Islet of Langerhans (tissue), 1 donor: ENCODE data around the gene LILRB2.
"Not testable (repeated sequence)": the region's sequence is repeated elsewhere in the genome, so short reads cannot be mapped to it uniquely, and the experiment has no call there.

Source experiments
- FAIRE-seq: peaks from one replicate; lab custom pipeline; 2011; peaks lifted over from hg19 to GRCh38; lab: Jason Lieb, UNC

The LILRB2 gene

DNA sequence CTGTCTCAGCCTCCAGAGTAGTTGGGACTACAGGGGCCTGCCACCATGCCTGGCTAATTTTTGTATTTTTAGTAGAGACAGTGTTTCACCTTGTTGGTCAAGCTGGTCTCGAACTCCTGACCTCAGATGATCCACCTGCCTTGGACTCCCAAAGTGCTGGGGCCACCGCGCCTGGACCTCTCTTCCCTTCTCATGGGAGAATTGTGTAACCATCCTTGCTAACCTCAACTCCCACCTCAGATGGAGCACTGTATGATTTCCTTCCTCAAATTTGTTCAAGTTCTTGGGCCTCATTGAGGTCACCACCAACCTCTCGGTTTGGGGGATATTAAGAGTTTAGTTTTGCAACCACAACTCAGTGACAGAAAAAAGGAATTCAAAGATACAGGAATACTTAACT is 21.3 kb upstream of the LILRB2 start:
- no peak for FAIRE-seq

DNA sequence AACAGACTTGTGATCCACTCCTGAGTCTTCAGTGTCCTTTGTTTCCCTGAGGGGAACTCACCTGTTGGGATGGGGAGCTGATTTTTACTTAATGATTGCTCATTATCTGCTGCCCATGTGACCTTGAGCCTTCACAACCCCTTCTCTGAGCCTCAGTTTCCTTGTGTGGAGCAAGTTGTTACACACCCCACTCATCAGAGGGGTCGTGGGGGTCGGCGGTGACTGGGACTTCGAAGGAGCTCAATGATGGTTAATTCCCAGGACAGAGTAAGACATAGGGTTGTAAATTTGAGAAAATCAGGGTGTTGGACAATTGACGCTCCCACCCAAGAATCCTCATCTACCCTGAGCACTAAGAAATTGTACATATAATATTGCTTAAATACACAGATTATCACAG is 18.6 kb upstream of the LILRB2 start:
- no peak for FAIRE-seq

DNA sequence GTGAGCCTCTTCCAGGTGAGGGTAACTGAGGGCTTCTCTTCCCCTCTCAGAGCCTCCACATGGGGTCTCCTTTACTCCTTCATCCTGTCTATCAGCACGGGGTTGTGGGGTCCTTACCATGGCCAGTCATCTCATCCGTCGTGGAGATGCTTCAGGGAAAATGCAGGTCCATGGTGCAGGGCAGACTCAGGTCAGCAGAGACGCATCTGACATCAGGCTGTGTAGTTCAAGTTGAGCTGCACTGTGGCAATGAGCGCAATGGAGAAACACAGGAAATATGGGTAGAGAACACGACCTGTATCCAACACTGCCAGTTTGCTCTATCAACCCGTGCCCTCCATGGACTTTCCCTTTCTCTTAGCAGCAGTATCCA is 18.2 kb upstream of the LILRB2 start:
- no peak for FAIRE-seq

DNA sequence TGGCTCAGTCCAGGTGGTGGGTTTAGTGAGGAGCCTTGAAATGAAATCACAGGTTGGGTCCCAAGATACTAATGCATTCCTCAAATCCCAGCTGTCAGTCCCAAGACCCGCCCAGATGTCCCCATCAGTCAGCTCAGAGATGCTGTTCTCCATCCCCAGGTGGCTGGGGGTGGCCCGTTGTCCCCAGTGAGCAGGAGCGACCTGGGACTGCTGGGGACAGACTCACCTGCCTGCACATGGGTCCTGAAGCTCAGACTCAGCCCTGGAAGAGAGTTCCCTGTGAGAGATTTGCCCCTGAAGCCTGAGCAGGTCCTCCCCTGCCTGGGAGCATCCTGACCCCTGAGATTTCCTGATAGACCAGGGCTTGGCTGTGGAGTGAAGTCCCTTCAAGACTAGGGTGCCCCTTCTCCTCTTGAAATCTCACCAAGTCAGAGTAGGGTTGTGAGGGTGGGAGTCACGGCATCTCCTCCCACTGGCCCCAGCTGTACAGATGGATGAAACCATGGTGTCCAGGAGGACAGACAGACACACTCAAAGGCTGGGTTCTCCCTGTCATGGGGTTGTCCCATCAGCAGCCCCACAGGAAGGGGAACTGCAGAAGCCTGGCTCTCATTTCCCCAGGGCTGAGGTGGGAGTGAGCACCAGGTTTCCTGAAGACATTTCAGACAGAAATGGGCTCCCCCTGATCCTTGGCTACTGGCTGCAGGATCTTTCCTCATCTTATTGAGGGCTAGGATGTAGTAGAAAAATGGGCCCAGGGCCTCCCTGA is 17.6 kb upstream of the LILRB2 start:
- FAIRE-seq, result no peak

DNA sequence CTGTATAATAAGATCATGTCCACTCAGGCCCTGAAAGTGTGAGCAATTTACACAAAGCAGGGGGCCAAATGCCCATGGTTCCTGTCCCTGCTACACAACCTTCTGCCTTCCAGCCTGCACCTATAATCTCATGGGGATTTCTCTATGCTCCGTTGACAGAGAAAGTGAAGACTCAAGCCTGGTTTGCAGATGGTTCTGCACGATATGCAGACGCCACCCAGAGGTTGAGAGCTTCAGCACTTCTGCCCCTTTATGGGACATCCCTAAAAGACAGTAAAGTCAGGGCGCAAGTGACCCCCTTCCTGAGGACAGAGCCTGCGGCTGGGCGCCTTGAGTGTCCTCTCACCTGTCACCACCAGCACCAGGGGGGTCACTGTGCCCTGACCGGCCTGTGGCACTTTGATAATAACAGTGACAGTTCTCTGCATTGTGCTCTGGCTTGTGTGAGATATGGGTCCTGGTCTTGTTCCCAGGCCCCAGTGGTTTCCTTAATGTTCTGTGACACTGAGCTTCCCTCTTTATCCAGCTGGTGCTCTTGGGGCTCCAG is 16.9 kb upstream of the LILRB2 start:
- FAIRE-seq, result no peak

DNA sequence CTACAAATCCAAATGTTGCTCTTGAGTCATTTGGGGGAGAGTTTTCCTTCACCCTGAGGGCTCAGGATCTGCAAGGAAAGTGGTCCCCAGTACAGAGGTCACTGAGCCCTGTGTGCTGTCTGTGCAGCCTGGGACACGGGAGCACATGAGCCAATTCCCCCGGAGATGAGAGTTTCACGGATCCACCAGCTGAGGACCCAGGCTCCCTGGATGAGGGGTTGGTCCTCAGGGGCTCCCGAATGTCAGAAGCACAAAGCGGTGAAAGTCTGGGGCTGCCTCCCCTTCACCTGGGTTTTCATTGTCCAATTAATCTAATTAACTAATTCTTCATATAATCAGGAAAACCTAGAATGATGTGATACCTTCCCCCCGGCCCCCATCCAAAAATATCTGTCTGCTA is 13.6 kb upstream of the LILRB2 start:
- FAIRE-seq, result no peak

DNA sequence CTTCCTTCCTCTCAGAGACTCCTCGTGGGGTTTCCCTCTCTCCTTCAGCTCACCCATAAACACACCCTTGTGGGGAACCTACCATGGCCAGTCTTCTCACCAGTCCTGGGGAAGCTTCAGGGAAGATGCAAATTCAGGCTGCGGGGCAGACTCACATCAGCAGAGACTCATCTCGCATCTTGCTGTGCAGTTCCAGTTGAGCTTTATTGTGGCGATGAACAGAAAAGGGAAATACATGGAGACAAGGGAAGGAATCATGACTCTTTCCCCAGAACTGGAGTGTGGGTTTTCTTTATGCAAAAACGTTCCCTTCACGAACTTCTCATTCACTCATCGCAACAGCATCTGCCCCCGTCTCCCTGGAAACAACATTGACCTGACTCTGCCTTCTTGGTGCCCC is 8.2 kb upstream of the LILRB2 start:
- FAIRE-seq, result not testable (repeated sequence)

DNA sequence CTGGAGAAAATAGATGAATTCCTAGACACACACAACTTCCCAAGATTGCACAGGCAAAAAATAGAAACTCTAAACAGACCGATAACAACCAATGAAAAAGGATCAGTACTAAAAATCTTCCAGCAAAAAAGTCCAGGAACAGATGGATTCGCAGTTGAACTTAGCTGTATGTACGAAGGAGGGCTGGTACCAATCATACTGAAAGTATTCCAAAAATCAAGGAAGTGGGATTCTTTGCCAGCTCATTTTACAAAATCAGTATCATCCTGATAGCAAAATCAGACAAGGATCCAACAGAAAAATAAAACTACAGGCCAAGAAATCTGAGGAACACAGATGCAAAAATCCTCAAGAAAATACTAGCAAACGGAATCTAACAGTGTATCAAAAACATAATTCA is 6.5 kb upstream of the LILRB2 start:
- no peak for FAIRE-seq

DNA sequence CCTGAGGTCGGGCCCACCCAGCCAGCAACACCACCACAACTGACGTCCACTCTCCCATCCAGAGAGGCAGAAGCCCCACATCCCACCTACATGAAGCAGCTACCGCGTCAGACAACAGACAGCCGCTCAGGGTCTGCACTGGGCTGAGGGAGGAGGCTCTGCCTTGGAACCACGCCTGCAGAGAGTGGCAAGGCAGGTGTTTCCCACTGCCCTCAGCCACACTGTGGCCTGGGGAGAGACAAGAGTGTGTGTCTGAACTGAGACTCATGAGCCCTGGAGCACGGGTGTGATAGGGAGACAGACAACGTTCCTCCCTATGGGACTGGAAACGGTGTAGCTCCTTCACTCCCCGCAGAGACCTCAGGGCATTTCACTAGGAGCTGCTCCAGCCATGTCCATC is 5.4 kb upstream of the LILRB2 start:
- not testable (repeated sequence) for FAIRE-seq

DNA sequence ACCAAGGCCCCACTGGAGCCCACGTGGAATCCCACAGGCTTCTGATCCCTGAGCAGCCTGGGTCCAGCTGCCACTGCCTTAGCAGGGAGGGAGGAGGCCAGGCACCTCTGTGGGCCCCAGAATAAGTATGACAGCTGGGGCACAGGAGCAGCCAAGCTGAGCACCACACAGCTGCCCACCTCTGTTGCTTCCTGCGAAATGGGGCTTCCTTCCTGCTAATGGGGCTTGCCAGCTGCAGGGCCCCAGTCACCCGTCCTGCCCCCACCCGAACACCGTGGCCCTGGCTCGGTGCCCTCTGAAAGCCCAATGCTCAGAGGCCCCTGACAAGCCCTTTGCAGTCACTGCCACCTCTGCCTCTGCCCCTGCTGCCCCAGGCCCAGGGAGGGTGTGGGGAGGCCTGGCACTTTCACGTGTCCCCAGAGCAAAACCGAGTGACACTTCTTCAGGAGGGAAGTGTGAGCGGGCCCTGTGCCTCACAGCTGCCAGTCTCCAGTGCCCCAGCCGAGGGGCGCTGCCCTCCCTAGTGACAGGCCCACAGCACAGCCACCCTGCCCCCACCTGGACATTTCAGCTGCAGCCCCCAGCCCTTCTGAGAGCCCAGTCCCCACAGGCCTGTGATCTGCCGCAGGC is 4.6 kb upstream of the LILRB2 start:
- not testable (repeated sequence) for FAIRE-seq

DNA sequence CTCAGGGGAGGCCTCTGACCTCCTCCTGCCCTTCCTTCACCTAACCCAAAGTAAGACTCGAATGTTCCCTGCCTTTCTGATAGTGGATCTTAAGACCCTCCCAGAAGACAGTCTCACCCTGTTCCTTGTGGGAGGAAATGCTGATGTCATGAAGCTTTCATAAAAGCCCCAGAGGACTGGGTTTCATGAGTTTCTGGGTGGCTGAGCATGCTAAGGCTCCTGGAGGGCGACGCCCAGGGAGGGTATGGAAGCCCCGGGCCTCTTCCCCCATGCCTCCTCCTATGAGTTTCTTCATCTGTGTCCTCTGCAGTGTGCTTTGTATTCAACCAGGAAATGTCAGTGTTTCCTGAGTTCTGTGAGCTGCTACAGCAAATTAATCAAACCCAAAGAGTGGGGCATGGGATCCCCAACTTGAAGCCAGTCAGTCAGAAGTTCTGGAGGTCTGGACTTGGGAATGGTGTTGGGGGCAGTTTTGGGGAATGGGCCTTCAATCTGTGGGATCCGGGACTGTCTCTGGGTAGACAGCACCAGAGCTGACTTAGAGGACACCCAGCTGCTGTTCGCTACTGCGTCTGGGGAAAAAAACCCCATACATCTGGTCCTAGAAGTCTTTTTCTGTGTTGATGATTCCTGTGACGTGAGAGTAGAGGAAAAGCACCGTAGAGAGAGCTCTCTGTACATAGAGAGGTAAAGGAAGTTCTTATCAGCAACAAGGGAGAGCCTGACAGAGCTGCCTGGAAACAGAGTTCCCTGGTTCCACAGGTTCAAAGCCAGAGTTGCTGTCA is 2.0 kb upstream of the LILRB2 start:
- FAIRE-seq, result no peak

DNA sequence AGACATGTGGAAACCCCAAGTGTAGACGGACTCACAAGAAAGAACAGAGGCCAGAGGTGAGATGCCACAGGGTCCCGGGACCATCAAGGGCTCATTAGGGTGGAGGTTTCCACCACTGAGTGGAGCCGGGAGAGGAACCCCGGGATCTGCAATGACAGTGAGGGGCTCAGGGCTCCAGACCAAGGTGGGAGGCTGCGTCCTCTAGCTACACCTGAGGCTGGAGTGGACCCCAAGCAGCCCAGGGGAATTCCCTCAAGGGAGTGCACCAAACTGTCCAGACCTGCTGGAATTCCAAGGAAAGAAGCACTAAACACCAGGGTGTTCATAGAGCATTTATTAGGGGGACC is 792 bp upstream of the LILRB2 start:
- FAIRE-seq, result not testable (repeated sequence)

DNA sequence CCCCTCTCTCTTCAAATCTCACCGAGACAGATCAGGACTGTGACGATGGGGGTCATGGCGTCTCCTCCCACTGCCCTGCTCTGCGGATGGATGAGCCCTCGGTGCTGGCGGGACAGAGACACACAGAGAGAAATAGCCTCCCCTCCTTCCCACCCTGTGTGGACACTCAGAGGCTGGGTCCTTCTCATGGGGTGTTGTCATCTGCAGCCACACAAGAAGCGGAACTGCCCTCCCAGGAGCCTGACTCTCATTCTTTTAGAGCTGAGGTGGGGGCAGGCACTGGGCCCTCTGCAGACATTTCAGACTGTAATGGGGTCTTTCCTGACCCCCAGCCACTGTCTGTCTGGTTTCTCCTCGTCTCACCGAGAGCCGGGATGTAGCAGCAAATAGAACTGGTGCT is 469 bp downstream of the LILRB2 start:
- FAIRE-seq, result not testable (repeated sequence)

DNA sequence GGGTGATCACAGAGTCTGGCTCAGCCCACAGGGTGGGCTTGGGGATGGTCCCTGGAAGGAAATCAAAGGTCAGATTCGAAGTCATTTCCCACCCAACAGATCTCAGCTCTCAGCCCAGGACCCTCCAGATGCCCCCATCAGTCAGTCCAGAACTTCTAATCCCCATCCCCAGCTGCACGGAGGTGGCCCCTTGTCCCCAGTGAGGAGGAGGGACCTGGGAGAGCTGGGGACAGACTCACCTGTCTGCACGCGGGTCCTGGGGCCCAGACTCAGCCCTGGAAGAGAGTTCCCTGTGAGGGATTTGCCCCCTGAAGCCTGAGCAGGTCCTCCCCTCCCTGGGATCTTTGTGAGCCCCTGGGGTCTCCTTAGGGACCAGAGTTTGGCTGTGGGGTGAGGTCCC is 885 bp downstream of the LILRB2 start:
- FAIRE-seq, result not testable (repeated sequence)

DNA sequence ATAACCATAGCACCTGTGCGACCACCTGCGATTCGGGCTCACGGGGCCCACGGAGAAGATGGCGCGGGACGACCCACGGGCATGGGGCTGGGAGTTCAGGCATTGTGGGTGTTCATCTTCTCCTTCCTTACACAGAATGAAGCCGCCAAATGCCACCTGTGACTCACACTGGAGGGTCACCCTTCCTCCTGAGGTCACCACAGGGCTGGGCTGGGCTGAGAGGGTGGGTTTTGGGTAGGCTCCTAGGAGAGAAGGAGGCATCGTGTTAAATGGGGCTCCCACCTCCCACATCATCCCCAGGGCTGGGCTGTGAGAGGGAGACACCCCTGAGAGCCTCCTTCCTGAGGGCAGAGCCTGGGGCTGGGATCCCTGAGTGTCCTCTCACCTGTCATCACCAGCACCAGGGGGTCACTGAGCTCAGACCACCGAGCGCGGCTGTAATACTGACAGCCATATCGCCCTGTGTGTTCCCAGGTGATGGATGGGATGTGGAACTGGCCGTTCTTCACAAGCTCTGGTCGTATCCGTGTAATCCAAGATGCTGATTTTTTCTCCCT is 1.4 kb downstream of the LILRB2 start:
- no peak for FAIRE-seq

DNA sequence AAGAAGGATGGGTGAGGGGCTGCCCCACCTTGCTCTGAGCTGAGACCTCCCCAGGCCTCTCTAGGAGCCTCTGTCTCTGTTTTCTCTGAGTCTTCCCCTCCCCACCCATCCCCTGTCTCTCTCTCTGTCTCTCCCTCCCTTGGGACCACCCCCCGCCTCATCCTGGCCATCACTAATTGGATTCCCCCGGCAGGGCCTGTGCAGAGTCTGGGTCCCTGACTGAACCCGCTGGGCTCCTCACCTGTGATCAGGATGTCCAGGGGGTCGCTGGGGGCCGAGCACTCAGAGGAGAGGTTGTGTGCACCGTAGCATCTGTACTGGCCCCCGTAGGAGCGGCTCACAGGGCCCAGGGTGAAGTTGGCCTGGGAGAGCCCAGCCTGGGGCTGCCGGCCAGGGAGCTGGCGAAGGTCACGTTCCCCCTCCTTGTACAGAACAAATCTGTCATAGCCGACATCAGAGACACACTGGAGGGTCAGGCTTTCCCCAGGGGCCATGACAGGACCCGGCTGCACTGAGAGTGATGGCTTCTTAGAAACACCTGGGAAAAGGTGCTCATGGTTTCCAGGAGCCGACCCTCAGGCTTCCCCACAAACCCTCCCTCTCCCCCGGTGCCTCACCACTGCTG is 2.2 kb downstream of the LILRB2 start:
- not testable (repeated sequence) for FAIRE-seq

DNA sequence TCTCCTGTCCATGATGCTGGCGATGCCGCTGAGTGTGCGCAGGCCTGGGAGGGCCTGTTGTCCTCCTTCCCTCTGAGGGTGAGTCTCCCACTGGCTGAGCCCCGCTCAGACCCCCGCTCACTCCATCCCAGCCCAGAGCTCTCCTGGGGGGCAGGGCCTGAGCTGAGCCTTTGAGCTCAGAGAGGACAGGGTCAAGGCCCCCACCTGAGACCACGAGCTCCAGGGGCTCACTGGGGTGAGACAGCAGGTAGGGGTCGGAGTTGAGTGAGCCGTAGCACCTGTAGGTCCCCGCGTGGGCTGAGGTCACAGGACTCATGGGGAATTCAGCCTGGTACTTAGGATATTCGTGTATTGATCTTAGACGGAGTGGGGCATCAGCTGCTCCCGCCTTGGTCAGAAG is 2.9 kb downstream of the LILRB2 start:
- not testable (repeated sequence) for FAIRE-seq

DNA sequence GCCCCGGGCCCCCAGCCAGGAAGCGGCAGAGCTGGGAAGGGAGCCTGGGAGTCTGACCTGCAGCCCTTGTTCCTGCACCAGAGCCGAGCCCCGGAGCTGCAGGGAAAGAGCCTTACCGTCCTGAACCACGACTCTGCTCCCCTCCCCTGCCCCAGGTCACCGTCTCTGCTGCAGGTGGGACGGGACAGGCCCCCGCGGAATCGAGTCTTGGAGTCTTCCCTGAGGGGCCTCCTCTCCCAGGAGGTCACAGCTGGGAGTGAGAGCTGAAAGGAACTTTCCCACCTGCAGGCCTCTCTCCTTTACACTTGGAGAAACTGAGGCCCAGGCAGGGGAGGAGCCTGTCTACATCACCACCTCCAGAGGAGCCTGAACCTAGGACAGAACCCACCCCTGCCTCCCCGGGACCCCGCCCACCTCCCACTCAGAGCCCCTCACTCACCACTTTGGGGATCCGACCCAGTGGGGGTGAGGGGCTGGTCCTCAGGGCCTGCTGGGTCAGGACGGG is 3.7 kb downstream of the LILRB2 start:
- FAIRE-seq, result not testable (repeated sequence)

DNA sequence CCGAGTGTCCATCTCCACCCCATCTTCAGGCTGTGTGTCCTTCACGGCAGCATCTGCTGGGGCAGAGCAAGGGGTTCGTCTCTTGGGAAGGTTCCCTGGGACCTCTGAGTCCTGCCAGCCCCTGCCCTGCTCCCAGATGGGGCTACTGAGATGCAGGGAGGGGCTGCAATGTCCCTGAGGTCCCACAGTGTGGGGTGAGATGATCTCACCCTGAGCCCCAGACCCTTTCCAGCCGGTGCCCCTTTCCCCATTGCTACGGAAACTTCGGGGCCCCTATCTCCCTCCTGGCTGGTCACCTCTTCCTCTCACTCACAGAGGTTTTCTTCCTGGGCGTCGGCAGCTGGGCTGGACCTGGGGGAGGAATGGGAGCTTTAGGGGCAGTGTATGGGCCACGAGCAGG is 5.0 kb downstream of the LILRB2 start:
- no peak for FAIRE-seq

DNA sequence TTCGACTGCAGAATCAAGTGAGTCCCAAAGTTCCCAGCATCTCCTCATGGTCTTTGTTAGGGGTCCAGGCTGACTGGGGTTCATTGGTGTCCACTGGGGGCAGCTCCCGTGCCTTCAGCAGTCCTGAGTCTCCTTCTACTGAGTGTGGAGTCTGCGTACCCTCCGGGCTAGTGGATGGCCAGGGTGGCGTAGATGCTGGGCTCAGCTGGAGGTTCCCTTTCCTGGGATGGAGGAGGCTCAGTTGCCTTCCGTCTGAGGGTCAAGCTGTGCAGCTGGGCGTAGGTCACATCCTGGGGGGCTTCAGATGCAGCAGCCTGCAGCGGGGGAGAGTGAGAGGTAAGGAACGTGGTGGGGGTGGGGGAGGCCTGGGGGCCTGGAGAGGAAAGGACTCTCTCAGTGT is 6.4 kb downstream of the LILRB2 start:
- FAIRE-seq, result not testable (repeated sequence)

DNA sequence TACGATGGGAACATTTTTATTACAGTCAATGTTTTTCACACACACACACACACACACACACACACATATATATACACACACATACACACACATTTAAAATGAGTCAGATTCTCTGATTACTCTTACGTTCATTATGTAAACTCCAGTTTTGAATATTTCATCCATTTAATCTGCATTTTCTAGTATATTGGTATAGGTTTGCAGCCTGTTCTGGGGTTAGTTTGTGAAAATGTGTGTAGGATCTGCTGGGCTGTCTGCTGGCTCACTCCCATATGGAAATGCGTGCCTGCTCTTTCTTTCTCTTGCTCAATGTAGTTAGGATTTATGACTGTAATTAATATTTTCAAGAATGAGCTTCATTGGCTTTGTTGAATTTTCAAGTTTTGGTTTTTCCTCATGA is 7.1 kb downstream of the LILRB2 start:
- no peak for FAIRE-seq

DNA sequence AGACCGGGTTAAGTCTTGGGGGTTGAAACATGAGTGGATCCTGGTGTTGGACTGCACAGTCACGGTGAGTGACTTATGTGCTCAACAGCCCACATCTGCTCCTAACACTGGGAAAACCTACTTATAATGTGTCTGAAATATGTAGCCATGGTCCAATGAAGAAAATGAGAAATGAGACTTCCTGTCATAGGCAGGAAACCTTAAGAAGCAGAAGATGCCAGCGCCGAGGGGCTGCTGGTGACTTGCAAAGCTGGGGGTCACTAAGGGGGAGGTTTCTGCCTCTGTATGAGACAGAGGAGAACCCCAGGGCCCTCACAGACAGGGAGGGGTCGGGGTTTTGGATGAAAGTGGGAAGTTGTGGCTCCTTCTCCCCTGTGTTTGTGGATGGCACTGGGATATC is 8.7 kb downstream of the LILRB2 start:
- not testable (repeated sequence) for FAIRE-seq
